ENCODE measurements around the gene TNS3. TPM values are rescaled to one million over a fixed set of nuclear protein-coding genes. Genes with fewer than 3 reads are reported as not detected.

TNS3 gene
- total RNA-seq, 1 donor from 2014 or later = 30.3 TPM

GRCh38 chr7:47484923-47485639 is 96.8 kb downstream of the TNS3 start:
- no peak for TF ChIP-seq CTCF (IDR thresholded peaks at IDR 0.05)
- H3K4me3 Mint-ChIP-seq = no peak overlapping the region
- H3K4me1 Mint-ChIP-seq = peaks cover 49% of the 10 kb centered on the region
- ATAC-seq (ENCODE audit: low read depth) (no peak), DNase-seq (no peak)
- ChIA-PET POLR2A (interaction anchor here (1.1 kb wide), 1 partner anchor 9 kb away, joined by 3 read pairs; no protein-coding TSS in a partner anchor), CTCF (interaction anchor here (0.7 to 2.8 kb wide), 2 partner anchors 86 to 334 kb away, joined by 3 to 15 read pairs; no protein-coding TSS in a partner anchor)
- H3K27me3 Mint-ChIP-seq = no peaks in the 10 kb centered on the region
- peaks cover 2% of the 10 kb centered on the region for H3K36me3 Mint-ChIP-seq (ENCODE audit: low read depth)
- intact Hi-C loops (cut with micrococcal nuclease) = loop anchor here (5.0 kb wide), 2 partner anchors 57 to 242 kb away; no protein-coding TSS in a partner anchor
- no peaks in the 10 kb centered on the region for H3K9me3 Mint-ChIP-seq
- H3K27ac Mint-ChIP-seq = no peak overlapping the region

- ChIA-PET POLR2A (interaction anchor here (1.1 kb wide), 1 partner anchor 10 kb away, joined by 3 read pairs; no protein-coding TSS in a partner anchor), CTCF (interaction anchor here (0.7 to 2.8 kb wide), 3 partner anchors 10 to 335 kb away, joined by 3 to 15 read pairs (median 4); no protein-coding TSS in a partner anchor)
These were observed 97.5 kb downstream of the TNS3 start for GRCh38 chr7:47484457-47484856.

GRCh38 chr7:47483604-47484273 is 98.2 kb downstream of the TNS3 start:
- no peak for TF ChIP-seq CTCF (IDR thresholded peaks at IDR 0.05)
- intact Hi-C loops (cut with micrococcal nuclease) = loop anchor here (1.0 to 5.0 kb wide), 3 partner anchors 59 to 336 kb away; no protein-coding TSS in a partner anchor
- no peak for DNase-seq
- ChIA-PET POLR2A (interaction anchor here (0.9 to 1.1 kb wide), 2 partner anchors 11 to 13 kb away, joined by 3 read pairs; no protein-coding TSS in a partner anchor), CTCF (interaction anchor here (1.0 to 2.8 kb wide), 2 partner anchors 10 to 336 kb away, joined by 4 to 15 read pairs; no protein-coding TSS in a partner anchor)
- no peak for ATAC-seq (ENCODE audit: low read depth)
- H3K4me3 Mint-ChIP-seq = no peak overlapping the region
- no peaks in the 10 kb centered on the region for H3K9me3 Mint-ChIP-seq
- peaks cover 2% of the 10 kb centered on the region for H3K36me3 Mint-ChIP-seq (ENCODE audit: low read depth)
- peak overlapping the region; percentile 57 for H3K27ac Mint-ChIP-seq
- H3K27me3 Mint-ChIP-seq = no peaks in the 10 kb centered on the region
- H3K4me1 Mint-ChIP-seq = peaks cover 60% of the 10 kb centered on the region

More at GRCh38 chr7:47484457-47484856, 97.5 kb downstream of the TNS3 start:
- H3K27me3 Mint-ChIP-seq = no peaks in the 10 kb centered on the region
- no peak overlapping the region for H3K27ac Mint-ChIP-seq
- no peaks in the 10 kb centered on the region for H3K9me3 Mint-ChIP-seq
- DNase-seq = no peak
- peaks cover 2% of the 10 kb centered on the region for H3K36me3 Mint-ChIP-seq (ENCODE audit: low read depth)
- no peak for ATAC-seq (ENCODE audit: low read depth)
- H3K4me1 Mint-ChIP-seq = peaks cover 55% of the 10 kb centered on the region
- TF ChIP-seq CTCF (IDR thresholded peaks at IDR 0.05) = no peak
- no peak overlapping the region for H3K4me3 Mint-ChIP-seq
- intact Hi-C loops (cut with micrococcal nuclease) = loop anchor here (5.0 kb wide), 2 partner anchors 58 to 243 kb away; no protein-coding TSS in a partner anchor

- CTCF ChIA-PET = interaction anchor here (2.8 kb wide), 1 partner anchor 93 kb away, joined by 8 read pairs; no protein-coding TSS in a partner anchor
- Mint-ChIP-seq H3K9me3 (no peaks in the 10 kb centered on the region), H3K36me3 (ENCODE audit: low read depth) (peaks cover 2% of the 10 kb centered on the region), H3K27ac (peak overlapping the region; percentile 91), H3K4me1 (peaks cover 59% of the 10 kb centered on the region), H3K4me3 (peak overlapping the region; percentile 75), H3K27me3 (no peaks in the 10 kb centered on the region)
- DNase-seq = no peak
- intact Hi-C loops (cut with micrococcal nuclease) = loop anchor here (1.0 to 5.0 kb wide), 4 partner anchors 60 to 245 kb away; no protein-coding TSS in a partner anchor
- no peak for TF ChIP-seq CTCF (IDR thresholded peaks at IDR 0.05)
- POLR2A ChIA-PET = interaction anchor here (0.6 to 3.3 kb wide), 7 partner anchors 15 to 190 kb away, joined by 3 to 32 read pairs (median 3); no protein-coding TSS in a partner anchor
- peak; percentile 74 for ATAC-seq (ENCODE audit: low read depth)
These were observed 99.7 kb downstream of the TNS3 start for GRCh38 chr7:47482013-47482875.

All from activated B cell treated with CpG ODN at 0.5 μM for 24 hours (primary cell).